Measurements from ENCODE around the gene HDAC9.

- no peak for TF ChIP-seq POLR2A (IDR thresholded peaks at IDR 0.05)
- TF ChIP-seq, protein P1, sequence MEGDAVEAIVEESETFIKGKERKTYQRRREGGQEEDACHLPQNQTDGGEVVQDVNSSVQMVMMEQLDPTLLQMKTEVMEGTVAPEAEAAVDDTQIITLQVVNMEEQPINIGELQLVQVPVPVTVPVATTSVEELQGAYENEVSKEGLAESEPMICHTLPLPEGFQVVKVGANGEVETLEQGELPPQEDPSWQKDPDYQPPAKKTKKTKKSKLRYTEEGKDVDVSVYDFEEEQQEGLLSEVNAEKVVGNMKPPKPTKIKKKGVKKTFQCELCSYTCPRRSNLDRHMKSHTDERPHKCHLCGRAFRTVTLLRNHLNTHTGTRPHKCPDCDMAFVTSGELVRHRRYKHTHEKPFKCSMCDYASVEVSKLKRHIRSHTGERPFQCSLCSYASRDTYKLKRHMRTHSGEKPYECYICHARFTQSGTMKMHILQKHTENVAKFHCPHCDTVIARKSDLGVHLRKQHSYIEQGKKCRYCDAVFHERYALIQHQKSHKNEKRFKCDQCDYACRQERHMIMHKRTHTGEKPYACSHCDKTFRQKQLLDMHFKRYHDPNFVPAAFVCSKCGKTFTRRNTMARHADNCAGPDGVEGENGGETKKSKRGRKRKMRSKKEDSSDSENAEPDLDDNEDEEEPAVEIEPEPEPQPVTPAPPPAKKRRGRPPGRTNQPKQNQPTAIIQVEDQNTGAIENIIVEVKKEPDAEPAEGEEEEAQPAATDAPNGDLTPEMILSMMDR (IDR thresholded peaks at IDR 0.05): no peak
Observed at GRCh38 chr7:18997477-18998150, 502.1 kb downstream of the HDAC9 start.

Measured in prostate gland (tissue), 2 donors.